Right kidney (tissue), 1 donor: ENCODE results near the gene CFAP298.
A peak's percentile ranks its signal among the peaks of the same experiment; 100 is the strongest.
"Not testable (repeated sequence)": the region's sequence is repeated elsewhere in the genome, so short reads cannot be mapped to it uniquely, and the experiment has no call there.

Experiments used
- DNase-seq: peaks from one replicate; pipeline ENCODE4 v3.0.0-alpha.2; 2016

CFAP298 gene

DNA sequence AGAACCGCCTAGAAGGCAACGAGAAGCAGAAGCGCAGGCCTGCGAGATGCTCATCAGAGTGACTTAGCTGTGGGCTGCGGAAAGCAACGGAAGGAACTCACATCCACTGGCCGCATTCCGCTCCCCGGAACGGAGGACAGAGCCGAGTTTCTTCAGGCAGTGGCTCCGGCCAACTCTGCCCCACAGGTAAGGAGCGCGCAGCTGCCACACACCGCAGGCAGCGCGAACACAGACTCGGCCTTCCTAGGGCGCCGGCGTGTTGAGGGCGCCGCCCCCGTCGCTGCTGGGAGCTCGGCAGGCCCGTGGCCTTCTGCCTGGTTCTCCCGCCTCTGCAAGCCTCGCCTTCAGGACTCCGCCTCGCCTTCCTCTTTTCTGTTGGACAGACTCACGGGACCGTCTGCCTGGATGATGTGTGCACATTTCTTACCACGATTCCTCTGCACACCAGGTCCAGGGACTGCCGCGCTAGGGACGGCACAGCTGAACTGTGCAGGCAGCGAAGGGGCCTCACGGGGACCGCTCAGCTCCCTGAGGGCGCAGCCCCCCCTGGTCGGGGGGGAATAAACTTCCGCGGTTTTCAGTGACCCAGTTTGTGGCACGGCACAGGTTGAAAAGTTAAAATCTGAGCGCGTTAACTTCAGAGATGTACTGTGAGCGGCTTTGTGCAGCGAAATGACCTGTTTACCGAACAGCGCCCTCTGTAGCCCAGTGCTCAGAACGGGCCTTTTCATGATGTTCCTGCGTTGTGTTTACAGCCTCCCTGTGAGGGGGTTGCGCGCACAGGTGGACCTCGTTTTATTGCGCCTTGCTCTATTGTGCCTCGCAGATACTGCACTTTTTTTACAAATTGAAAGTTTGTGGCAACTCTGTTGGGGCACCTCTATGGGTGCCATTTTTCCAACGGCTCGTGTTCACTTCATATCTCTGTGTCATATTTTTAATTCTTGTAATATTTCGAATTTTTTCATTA, 42.6 kb downstream of the CFAP298 start:
- peak; percentile 90 for DNase-seq

DNA sequence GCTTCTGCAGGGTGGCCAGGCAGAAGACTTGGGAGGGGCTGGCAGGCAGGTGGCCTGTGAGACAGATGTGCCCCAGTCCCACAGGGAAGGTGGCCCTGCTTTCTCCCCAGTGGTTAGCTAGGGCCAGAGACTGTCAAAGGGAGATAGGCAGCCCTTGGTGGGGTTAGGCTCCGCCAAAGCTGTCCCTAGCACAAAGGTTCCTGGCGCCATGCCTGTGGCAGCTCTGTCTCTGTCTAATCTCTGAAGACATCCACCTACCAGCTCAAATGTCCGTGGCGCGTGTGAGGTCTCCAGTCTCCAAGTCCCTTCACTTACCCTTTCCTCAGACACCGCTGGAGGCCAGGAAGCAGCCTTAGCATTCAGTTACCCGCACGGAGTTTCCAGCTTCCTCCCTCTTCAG, 44.6 kb downstream of the CFAP298 start:
- no peak for DNase-seq

DNA sequence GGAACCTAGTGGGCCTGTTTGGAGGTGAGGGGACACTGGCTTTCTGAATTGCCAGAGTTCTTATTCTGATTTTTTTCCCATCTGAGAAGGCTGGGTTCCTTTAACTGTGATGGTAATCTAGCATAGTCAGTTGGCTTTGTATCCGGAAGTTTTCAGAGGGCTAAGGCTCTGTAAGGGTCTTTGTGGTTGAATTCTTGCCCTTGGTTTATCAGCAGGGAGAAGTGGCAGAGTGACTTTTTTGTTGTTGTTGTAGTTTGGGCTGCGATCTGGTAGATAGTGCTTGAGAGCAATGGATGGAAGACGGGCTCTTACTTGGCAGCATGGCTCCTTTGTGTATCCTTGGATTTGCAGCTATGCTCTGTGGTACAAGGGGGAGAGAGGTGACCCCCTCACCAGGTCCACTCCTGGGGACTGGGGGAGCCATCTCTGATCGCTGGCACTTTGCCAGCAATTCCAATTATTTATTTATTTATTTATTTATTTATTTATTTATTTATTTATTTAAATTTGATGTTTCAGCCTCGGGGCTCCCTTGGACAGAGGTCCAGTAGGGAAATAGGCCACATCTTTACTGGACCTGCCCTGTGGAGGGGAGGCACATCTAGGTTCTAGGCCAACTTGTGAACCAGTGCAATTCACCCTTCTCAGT, 45.3 kb downstream of the CFAP298 start:
- no peak for DNase-seq

DNA sequence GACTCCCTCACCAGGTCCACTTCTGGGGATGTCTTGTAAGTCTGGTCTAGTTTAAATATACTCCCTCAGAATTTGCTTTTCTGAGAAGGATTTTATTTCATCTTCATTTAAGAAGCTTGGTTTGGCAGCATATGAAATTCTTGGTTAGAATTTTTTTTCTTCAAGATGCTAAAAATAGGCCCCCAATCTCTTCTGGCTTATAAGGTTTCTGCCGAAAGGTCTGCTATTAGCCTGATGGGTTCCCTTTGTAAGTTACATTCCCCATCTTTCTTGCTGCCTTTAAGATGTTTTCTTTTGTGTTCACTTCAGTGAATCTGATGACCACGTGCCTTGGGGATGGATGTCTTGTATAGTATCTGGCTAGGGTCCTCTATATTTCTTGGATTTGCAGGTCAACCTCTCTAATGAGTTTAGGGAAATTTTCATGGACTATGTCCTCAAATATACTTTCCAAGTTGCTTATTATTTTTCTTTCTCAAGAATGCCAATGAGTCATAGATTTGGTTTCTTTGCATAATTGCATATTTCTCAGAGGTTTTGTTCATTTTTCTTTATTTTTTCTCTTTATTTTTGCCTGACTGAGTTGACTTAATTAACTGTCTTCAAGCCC, 46.2 kb downstream of the CFAP298 start:
- no peak for DNase-seq

DNA sequence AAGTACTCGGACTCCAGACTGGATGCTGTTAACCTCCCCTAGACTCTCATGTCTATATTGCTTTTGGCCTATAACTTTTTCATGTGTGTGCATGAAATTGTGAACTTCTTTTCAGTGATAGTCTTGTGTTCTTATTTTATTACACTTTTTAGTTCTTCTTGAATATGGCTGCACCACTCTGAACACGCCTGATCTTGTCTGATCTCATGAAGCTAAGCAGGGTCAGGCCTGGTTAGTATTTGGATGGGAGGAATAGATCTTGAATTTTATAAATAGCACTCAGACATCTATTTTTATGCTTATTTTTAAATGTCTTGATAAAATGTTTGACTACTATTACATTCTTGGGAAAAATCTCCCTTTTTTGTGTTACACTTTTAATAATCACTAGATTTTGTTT, 49.3 kb downstream of the CFAP298 start:
- DNase-seq = no peak

DNA sequence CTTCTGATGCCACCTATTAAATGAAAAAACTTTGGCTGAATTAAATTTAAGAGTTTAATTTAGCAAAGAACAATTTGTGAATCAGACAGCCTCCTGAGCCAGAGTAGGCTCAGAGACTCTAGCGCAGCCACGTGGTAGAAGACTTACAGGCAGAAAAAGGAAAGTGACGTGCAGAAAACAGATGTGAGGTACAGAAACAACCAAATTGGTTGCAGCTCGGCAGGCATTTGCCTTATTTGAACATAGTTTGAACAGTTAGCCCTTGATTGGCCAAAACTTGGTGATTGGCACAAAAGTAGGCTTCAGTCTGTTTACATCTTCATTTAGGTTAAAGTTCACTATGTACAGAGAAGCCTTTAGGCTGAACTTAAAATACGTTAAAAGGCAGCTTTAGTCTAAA, 49.8 kb downstream of the CFAP298 start:
- DNase-seq = peak; percentile 18

DNA sequence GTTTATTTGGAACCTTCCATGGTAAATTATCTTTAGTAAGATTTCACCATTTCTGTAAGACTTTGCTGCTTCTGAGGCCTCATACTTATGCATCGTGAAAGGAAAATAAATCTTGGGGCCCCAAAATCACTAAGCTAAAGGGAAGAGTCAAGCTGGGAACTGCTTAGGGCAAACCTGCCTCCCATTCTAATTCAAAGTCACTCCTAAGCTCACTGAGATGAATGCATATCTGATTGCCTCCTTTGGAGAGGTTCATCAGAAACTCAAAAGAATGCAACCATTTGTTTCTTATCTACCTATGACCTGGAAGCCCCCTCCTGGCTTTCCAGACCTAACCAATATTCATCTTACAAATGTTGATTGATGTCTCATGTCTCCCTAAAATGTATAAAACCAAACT, 50.7 kb downstream of the CFAP298 start:
- DNase-seq = not testable (repeated sequence)

DNA sequence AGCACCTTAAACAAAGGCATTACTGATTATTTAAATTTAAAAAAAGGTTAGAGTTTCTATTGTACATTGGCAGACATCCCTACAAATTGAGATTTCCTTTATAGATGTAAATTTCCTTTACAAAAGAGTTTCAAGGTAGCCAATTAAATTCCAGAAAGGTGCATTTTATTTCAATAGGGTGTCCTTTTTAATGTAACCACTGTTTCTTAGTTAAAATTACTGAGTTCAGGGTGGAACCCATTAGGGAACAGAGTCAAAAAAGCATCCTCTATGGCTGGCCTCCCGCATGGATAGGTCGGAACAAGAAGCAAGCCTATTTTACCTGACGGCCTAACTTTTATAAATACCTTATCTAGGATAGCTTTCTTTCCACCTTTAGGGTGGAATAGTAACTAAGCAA, 51.3 kb downstream of the CFAP298 start:
- DNase-seq = no peak

DNA sequence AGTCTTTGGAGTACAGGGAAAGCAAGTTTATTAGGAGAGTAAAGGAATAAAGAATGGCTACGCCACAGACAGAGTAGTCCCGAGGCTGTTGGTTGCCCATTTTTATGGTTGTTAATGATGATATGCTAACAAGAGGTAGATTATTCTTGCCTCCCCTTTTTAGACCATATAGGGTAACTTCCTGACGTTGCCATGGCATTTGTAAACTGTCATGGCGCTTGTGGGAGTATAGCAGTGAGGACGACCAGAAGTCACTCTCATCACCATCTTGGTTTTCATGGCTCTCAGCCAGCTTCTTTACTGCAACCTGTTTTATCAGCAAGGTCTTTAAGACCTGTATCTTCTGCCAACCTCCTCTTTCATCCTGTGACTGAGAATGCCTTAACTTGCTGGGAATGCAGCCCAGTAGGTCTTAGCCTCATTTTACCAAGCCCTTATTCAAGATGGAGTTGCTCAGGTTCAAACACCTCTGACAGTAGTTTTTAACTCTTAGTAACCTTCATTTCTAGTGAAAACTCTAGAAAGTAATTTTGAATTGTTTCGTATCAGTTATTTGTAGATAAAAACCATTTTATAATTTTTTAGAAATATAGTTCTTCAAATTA, 53.1 kb downstream of the CFAP298 start:
- no peak for DNase-seq

DNA sequence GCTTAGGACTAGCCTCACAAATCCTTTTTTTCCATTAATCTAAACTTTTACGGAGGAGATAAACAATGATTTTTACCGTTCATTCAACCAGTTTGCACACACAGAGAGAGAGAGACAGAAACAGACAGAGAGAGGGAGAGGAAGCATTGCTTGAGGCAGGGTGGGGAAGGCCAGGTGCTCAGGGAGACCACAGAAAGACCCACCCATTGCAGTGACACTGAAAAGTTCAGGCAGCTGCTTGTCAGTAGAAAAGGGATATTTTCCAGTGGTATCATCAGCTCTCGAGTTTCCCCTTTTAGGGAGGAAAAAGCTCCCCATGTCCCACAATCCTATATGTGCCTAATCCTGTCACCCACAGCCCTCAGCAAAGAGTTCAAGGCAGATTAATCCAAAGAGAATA, 54.1 kb downstream of the CFAP298 start:
- no peak for DNase-seq

DNA sequence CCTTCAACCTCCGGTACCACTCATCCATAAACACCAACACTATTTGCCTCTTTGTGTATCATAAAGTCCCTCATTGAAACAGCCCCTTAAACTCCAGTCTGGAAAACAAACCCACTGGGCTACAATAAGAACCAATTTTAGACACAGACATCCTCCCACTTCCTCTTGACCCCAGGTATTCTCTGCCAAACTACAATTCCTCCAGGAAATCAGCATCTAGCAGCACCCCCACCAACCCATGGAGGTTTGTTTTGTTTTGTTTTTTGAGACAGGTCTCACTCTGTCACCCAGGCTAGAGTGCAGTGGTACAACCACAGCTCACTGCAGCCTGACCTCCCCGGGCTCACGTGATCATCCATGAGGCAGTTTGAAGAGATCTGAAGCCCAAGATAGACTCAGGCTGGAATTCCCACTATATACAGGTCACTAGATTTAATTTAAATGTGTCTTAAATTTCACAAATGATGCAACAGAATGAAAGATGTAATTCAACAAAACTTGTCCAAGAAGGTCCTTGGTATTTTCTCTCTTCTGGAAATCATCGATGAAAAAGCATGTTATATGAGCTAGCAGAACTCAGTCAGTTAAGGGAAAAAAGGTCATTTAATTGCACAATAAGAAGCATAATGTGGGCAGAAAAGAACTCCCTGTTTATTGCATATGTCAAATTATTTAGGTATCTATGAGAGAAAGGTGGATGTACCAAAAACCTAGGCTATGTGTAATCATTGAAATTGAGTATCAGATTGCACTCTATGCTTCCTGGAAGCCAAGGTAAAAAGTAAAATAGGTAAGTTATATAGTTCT, 57.1 kb downstream of the CFAP298 start:
- DNase-seq = no peak

DNA sequence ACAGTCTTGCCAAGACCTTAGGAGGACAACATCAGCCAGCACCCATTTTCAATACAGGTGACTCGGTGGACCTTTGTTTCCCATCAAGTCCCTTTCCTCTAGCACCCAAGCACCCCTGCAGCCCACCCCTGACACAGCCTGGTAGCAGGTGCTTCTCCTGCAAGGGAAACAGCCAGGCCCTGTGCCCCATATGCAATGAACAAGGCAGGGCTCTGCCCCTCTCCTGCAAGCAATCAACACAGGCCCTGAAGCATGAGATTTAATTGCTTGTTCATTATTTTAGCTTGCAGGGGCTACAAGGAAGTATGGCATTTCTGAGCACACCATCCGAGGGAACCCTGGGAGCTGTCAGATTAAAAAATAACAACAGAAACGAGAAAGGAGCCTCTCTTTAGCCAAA, 62.3 kb downstream of the CFAP298 start:
- DNase-seq = peak; percentile 31

DNA sequence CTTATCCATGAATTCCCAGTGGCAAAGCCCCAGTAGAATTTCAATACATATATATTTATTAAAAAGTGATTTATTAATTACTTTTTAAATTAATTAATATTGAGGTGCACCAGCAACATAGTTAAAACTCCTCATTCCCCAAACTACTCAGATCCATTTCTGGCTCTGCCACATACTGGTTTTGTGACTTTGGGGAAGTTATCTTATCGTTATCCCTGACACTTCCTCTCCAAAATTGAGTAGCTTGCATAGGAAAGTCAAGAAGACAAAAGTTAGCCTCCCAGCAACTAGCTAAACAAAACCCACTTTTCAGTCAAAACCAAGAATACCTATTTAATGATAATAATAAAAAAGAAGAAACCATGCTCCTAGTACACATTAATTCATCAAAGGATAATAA, 62.7 kb downstream of the CFAP298 start:
- no peak for DNase-seq
